Ovary (tissue), 9 donors: Measurements from ENCODE around the gene NOD1. TPM values are rescaled to one million over a fixed set of nuclear protein-coding genes. Genes with fewer than 3 reads are reported as not detected.

Experiments used
- DNase-seq, 5 donors: peaks; one replicate each; pipeline ENCODE4 v3.0.0-alpha.2; 2019 to 2020
- H3K27ac ChIP-seq, 2 donors: fragments of 200-600 bp; one replicate each; pipeline versions ENCODE4 v1.5.1 to v1.8.0; 2019 to 2022
- H3K27me3 ChIP-seq: fragments of 200-600 bp; one replicate; pipeline ENCODE4 v1.8.0; 2022
- H3K36me3 ChIP-seq: fragments of 200-600 bp; sonication (generic); one replicate; pipeline ENCODE4 v1.5.1; 2019
- H3K4me1 ChIP-seq: one replicate; pipeline ENCODE4 v1.8.1; 2013; ENCODE audit warnings: mild to moderate bottlenecking, moderate library complexity; ENCODE audit not compliant: insufficient read depth
- H3K4me3 ChIP-seq: fragments of 200-600 bp; sonication (generic); one replicate; pipeline ENCODE4 v1.5.1; 2017
- H3K9me3 ChIP-seq, 2 donors: fragments of 200-600 bp in 1 of 2; sonication (generic) in 1 of 2; one replicate each; pipeline versions ENCODE4 v1.5.1 to v1.8.1; 2013 to 2019; ENCODE audit warnings: mild to moderate bottlenecking in 1 of 2, moderate library complexity in 1 of 2
- CTCF ChIP-seq, 3 donors: fragments of 450-650 bp in 2 of 3; fragments of 200-600 bp in 1 of 3; IDR thresholded peaks; one replicate each; pipeline versions ENCODE4 v1.5.1 to v1.8.0; 2016 to 2022; ENCODE audit warnings: antibody characterized with exemption in 3 of 3, mild to moderate bottlenecking in 1 of 3
- EP300 ChIP-seq: sonication (generic); formaldehyde crosslinking; IDR thresholded peaks from one replicate; pipeline ENCODE4 v1.6.1; 2017; ENCODE audit warnings: antibody characterized with exemption
- POLR2A ChIP-seq: fragments of 450-650 bp; IDR thresholded peaks from one replicate; pipeline ENCODE4 v1.6.1; 2017; ENCODE audit warnings: antibody characterized with exemption, mild to moderate bottlenecking, moderate library complexity
- WGBS, 3 donors: extraction: QIAGEN DNeasy Blood & Tissue Kit in 1 of 3; methylation state at CpG; one replicate each; pipeline versions ENCODE4 v1.1.5 to v1.1.7; 2013 to 2017; 5-methylcytosine and 5-hydroxymethylcytosine counted together
- intact Hi-C, 4 donors: fragments of 100-400 bp; cut with DNase I; formaldehyde crosslinking; loops; one replicate each; pipeline versions ENCODE4 v1.11.0 to v1.15.1; 2022 to 2023
- polyA plus RNA-seq, 2 donors: library from polyadenylated mRNA; stranded (reverse); fragments of 200-250 nt in 1 of 2; fragments of 350-450 nt in 1 of 2; fragmentation: Illumina TruSeq in 1 of 2; extraction: RNeasy Lipid Tissue Mini Kit (QIAGEN cat#74804) in 1 of 2; gene quantifications; one replicate each; pipeline ENCODE4 v1.2.3, GENCODE V29; 2013 to 2014
- total RNA-seq, 7 donors: library from RNA; depleted of rRNA in 2 of 7; stranded (reverse); fragments of >200 nt in 2 of 7; fragmentation: NEBNext Ultra II Directional in 3 of 7; extraction: Animal tissue kit (Norgen Biotek cat#: 25700) in 3 of 7; gene quantifications; one replicate each; pipeline versions ENCODE4 v1.1.0 to v1.2.4, GENCODE V29; 2016 to 2023
- donor health status: DM: no; HTN: no; CAD: no; lungs with moderate emphysema.
- donor health status: DM: no; HTN: no; CAD: no.
- donor health status: Bipolar disorder and iron deficiency.
- donor health status: DM: yes; HTN: yes; CAD: no.
- donor health status: DM: no; HTN: no; CAD: no.
- donor health status: DM: yes; HTN: yes; CAD: no.

NOD1 gene
- total and polyA plus RNA-seq, 9 donors = 15.2 to 33.5 (median 20.5) TPM

GRCh38 chr7:30378275-30378674, 100.3 kb downstream of the NOD1 start:
- no peak for TF ChIP-seq CTCF (IDR thresholded peaks at IDR 0.05)
- TF ChIP-seq EP300 = no peak
- no peak for TF ChIP-seq POLR2A
- intact Hi-C loops = no loop called here
- 42 to 57% (median 45%) methylated on average over 1 of the region's 1 CpG for WGBS, 3 donors

More at GRCh38 chr7:30378275-30378674, 100.3 kb downstream of the NOD1 start:
- H3K36me3 ChIP-seq = no peaks in the 10 kb centered on the region
- no peaks in the 10 kb centered on the region for H3K4me1 ChIP-seq
- H3K9me3 ChIP-seq = no peaks in the 10 kb centered on the region
- H3K4me3 ChIP-seq = no peak overlapping the region
- no peak for DNase-seq
- no peaks in the 10 kb centered on the region for H3K27me3 ChIP-seq
- H3K27ac ChIP-seq = no peak overlapping the region

Other genes with a start within 250 kb of the NOD1 start
- 10 to 100 TPM in 6 of 7 donors, 1 to 10 TPM in 1; 9.8 to 24.8 (median 12.1) TPM for gene ZNRF2, start 194.2 kb downstream of the NOD1 start, total RNA-seq
- 1 to 10 TPM; 3.0 to 8.6 TPM for gene ZNRF2, start 194.2 kb downstream of the NOD1 start, polyA plus RNA-seq
- gene GGCT, start 26.0 kb upstream of the NOD1 start, total RNA-seq = 10 to 100 TPM; 17.9 to 31.8 (median 22.0) TPM
- gene GGCT, start 26.0 kb upstream of the NOD1 start, polyA plus RNA-seq = 10 to 100 TPM; 32.3 to 36.1 TPM
- 100 to 1,000 TPM in 1 of 7 donors, 10 to 100 TPM in 6; 41.0 to 253 (median 55.3) TPM for gene GARS1, start 116.1 kb upstream of the NOD1 start, total RNA-seq
- gene GARS1, start 116.1 kb upstream of the NOD1 start, polyA plus RNA-seq = 10 to 100 TPM; 35.0 to 86.8 TPM
- 1 to 10 TPM in 1 of 7 donors, under 1 TPM in 3, not detected in 3; 0.10 to 1.1 (median 0.87) TPM for gene CRHR2, start 203.7 kb upstream of the NOD1 start, total RNA-seq
- gene CRHR2, start 203.7 kb upstream of the NOD1 start, polyA plus RNA-seq = under 1 TPM in 1 of 2 donors, not detected in 1; 0.08 TPM